Measurements from ENCODE around the gene POLR2C. TPM values are rescaled to one million over a fixed set of nuclear protein-coding genes. Genes with fewer than 3 reads are reported as not detected.

Gene POLR2C
- total and polyA plus RNA-seq, 2 of the 13 experiments (the other 11 are each of a cell fraction or from before 2014, with no cell fraction given) = 104 to 216 TPM

DNA sequence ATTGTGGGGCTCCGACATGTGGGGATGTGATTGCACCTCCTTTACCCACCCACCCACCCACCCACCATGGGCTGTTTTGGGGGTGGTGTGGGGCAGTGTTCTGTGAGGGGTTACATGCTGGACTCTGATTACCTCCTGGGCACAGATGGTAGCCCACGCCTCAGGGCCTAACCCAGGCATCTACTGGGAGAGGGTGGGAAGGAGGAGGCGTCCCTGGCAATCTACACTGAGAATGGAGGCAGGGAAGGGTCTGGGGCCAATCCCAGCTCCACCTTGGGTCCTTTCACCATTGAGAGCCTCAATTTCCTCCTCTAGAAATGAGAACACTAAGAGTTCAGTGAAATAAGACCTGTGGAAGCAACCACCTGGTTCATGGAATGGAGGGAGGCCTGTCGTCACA, 35.6 kb downstream of the POLR2C start:
- Histone ChIP-seq H3K4me3 (replicated peaks in 1 of 3; ENCODE audit: insufficient read depth in 1 of 3, low read depth in 2 of 3, low read length in 3 of 3) (no peak overlapping the region), H3K27me3 (ENCODE audit: control insufficient read depth in 1 of 2, insufficient read depth in 2 of 2, low read length in 2 of 2) (peaks cover 7 to 58% of the 10 kb centered on the region in 2 experiments; a peak in 3 of 5 replicates), H4K20me1 (ENCODE audit: insufficient read depth, low read length) (no peaks in the 10 kb centered on the region), H3K36me3 (replicated peaks in 1 of 2; ENCODE audit: control insufficient read depth in 1 of 2, insufficient read depth in 2 of 2, low read length in 2 of 2) (no peaks in the 10 kb centered on the region), H3K4me1 (ENCODE audit: insufficient read depth, low read length) (peaks cover 36% of the 10 kb centered on the region), H2AFZ (ENCODE audit: low read length) (no peak overlapping the region), H3K79me2 (ENCODE audit: insufficient read depth, low read length) (no peaks in the 10 kb centered on the region), H3K4me2 (ENCODE audit: low read depth, low read length) (no peak overlapping the region), H3K27ac (ENCODE audit: extremely low read length, insufficient read depth, low read length) (no peak overlapping the region), H3K9me3 (ENCODE audit: low read length) (no peaks in the 10 kb centered on the region), H3K9ac (ENCODE audit: insufficient read depth, low read depth, low read length) (no peak overlapping the region)
- 23% methylated on average over 4 of the region's 4 CpGs for WGBS (ENCODE audit: low lambda C conversion rate)
- FAIRE-seq = no peak
- ChIA-PET POLR2A (no interaction called here), CTCF (ENCODE audit: low intra/inter-chr PET ratio, low total read pairs) (no interaction called here)
- intact Hi-C loops (cut with micrococcal nuclease; ENCODE audit: unreplicated experiment) = no loop called here
- ATAC-seq = no peak
- no peak for DNase-seq (ENCODE audit: low spot score)
- in situ Hi-C loops (cut with HindIII; ENCODE audit: extremely low pct_ligation_motif_present, low pct_unique_long_range_greater_than_20kb) = no loop called here
- BruUV-seq (replicated peaks) = no TSS peak
- TF ChIP-seq ZNF367 (CRISPR knock-in tag; IDR thresholded peaks at IDR 0.05; ENCODE audit: borderline replicate concordance) (no peak), GABPA (IDR thresholded peaks at IDR 0.05; ENCODE audit: low read depth, low read length) (no peak), GABPA (CRISPR knock-in tag; IDR thresholded peaks at IDR 0.05; ENCODE audit: low read depth) (no peak), HDAC1 (CRISPR knock-in tag; IDR thresholded peaks at IDR 0.05) (no peak), ZFP37 (CRISPR knock-in tag; IDR thresholded peaks at IDR 0.05; ENCODE audit: borderline replicate concordance) (no peak), ZBTB21 (CRISPR knock-in tag; IDR thresholded peaks at IDR 0.05) (no peak), ELF3 (CRISPR knock-in tag; IDR thresholded peaks at IDR 0.05) (no peak), HDAC6 (IDR thresholded peaks at IDR 0.05; ENCODE audit: low read depth, low read length) (no peak), ZFP62 (CRISPR knock-in tag; IDR thresholded peaks at IDR 0.05) (no peak), SIX4 (CRISPR knock-in tag; IDR thresholded peaks at IDR 0.05) (no peak), ZNF331 (CRISPR knock-in tag; IDR thresholded peaks at IDR 0.05) (no peak), ZMYM2 (CRISPR knock-in tag; IDR thresholded peaks at IDR 0.05) (no peak), CCAR2 (optimal IDR thresholded peaks at IDR 0.05; ENCODE audit: low read depth, low read length) (no peak)
- TF ChIP-seq, protein P1, sequence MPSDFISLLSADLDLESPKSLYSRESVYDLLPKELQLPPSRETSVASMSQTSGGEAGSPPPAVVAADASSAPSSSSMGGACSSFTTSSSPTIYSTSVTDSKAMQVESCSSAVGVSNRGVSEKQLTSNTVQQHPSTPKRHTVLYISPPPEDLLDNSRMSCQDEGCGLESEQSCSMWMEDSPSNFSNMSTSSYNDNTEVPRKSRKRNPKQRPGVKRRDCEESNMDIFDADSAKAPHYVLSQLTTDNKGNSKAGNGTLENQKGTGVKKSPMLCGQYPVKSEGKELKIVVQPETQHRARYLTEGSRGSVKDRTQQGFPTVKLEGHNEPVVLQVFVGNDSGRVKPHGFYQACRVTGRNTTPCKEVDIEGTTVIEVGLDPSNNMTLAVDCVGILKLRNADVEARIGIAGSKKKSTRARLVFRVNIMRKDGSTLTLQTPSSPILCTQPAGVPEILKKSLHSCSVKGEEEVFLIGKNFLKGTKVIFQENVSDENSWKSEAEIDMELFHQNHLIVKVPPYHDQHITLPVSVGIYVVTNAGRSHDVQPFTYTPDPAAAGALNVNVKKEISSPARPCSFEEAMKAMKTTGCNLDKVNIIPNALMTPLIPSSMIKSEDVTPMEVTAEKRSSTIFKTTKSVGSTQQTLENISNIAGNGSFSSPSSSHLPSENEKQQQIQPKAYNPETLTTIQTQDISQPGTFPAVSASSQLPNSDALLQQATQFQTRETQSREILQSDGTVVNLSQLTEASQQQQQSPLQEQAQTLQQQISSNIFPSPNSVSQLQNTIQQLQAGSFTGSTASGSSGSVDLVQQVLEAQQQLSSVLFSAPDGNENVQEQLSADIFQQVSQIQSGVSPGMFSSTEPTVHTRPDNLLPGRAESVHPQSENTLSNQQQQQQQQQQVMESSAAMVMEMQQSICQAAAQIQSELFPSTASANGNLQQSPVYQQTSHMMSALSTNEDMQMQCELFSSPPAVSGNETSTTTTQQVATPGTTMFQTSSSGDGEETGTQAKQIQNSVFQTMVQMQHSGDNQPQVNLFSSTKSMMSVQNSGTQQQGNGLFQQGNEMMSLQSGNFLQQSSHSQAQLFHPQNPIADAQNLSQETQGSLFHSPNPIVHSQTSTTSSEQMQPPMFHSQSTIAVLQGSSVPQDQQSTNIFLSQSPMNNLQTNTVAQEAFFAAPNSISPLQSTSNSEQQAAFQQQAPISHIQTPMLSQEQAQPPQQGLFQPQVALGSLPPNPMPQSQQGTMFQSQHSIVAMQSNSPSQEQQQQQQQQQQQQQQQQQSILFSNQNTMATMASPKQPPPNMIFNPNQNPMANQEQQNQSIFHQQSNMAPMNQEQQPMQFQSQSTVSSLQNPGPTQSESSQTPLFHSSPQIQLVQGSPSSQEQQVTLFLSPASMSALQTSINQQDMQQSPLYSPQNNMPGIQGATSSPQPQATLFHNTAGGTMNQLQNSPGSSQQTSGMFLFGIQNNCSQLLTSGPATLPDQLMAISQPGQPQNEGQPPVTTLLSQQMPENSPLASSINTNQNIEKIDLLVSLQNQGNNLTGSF (CRISPR knock-in tag; IDR thresholded peaks at IDR 0.05) = no peak
- TF ChIP-seq, protein P2, sequence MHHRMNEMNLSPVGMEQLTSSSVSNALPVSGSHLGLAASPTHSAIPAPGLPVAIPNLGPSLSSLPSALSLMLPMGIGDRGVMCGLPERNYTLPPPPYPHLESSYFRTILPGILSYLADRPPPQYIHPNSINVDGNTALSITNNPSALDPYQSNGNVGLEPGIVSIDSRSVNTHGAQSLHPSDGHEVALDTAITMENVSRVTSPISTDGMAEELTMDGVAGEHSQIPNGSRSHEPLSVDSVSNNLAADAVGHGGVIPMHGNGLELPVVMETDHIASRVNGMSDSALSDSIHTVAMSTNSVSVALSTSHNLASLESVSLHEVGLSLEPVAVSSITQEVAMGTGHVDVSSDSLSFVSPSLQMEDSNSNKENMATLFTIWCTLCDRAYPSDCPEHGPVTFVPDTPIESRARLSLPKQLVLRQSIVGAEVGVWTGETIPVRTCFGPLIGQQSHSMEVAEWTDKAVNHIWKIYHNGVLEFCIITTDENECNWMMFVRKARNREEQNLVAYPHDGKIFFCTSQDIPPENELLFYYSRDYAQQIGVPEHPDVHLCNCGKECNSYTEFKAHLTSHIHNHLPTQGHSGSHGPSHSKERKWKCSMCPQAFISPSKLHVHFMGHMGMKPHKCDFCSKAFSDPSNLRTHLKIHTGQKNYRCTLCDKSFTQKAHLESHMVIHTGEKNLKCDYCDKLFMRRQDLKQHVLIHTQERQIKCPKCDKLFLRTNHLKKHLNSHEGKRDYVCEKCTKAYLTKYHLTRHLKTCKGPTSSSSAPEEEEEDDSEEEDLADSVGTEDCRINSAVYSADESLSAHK (CRISPR knock-in tag; IDR thresholded peaks at IDR 0.05; ENCODE audit: borderline replicate concordance) = no peak
